ENCODE measurements around the gene PCSK4. TPM values are rescaled to one million over a fixed set of nuclear protein-coding genes. Genes with fewer than 3 reads are reported as not detected.

The PCSK4 gene
- total and polyA plus RNA-seq, 12 donors, result 0.38 to 3.9 (median 1.4) TPM

DNA sequence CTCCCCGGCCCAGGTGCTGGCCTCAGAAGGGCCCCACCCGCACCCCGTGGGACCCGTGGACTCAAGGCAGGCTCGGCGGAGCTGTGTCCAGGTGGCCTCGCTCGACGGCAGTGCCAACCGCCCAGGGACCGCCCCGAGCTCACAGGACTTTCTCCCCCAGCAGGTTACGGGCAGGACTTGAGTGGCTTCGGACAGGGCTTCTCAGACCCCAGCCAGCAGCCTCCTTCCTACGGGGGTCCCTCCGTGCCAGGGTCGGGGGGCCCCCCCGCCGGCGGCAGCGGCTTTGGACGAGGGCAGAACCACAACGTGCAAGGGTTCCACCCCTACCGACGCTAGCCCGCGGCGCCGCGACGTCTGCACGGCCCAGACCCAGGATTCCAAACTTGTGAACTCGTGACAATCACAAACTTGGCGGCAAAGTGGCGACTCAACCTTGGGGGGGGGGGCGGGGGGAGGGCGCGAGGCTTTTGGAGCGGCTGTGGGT is 55.5 kb downstream of the PCSK4 start:
- Histone ChIP-seq H3K27ac (no peak overlapping the region), H3K4me3 (no peak overlapping the region), H3K9me3 (no peaks in the 10 kb centered on the region), H3K27me3 (no peaks in the 10 kb centered on the region), H3K4me1 (peaks cover 4 to 26% (median 20%) of the 10 kb centered on the region in 9 donors), H3K36me3 (peaks cover 0 to 71% (median 48%) of the 10 kb centered on the region in 9 donors)
- TF ChIP-seq, protein P1, sequence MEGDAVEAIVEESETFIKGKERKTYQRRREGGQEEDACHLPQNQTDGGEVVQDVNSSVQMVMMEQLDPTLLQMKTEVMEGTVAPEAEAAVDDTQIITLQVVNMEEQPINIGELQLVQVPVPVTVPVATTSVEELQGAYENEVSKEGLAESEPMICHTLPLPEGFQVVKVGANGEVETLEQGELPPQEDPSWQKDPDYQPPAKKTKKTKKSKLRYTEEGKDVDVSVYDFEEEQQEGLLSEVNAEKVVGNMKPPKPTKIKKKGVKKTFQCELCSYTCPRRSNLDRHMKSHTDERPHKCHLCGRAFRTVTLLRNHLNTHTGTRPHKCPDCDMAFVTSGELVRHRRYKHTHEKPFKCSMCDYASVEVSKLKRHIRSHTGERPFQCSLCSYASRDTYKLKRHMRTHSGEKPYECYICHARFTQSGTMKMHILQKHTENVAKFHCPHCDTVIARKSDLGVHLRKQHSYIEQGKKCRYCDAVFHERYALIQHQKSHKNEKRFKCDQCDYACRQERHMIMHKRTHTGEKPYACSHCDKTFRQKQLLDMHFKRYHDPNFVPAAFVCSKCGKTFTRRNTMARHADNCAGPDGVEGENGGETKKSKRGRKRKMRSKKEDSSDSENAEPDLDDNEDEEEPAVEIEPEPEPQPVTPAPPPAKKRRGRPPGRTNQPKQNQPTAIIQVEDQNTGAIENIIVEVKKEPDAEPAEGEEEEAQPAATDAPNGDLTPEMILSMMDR (IDR thresholded peaks at IDR 0.05), result no peak
- WGBS, 2 donors, result 86 to 89% methylated on average over 39 of the region's 39 CpGs
- intact Hi-C loops (cut with DNase I), result loop anchor here in 1 of 10 donors (5.0 kb wide), 1 partner anchor 157 kb away; the partner anchor contains the start of gene FAM174C
- DNase-seq, result no peak
- no peak for ATAC-seq

DNA sequence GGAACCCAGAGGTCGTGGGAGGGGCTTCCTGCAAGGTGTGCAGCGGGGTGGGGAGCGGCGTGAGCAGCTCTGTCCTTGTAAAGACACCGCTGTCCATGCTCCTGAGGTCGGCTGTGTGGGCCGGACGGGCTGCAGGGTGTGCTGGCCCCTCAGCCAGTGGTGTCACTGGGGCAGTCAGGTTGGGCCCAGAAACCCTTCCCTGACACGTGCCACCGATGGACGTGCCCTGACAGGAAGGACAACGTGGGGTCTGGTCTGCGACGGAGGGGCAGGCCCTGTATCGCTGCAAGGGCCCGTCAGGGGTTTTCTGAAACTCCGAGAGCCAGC is 56.1 kb downstream of the PCSK4 start:
- Histone ChIP-seq H3K36me3 (peaks cover 0 to 73% (median 48%) of the 10 kb centered on the region in 9 donors), H3K27ac (no peak overlapping the region), H3K9me3 (no peaks in the 10 kb centered on the region), H3K4me1 (peaks cover 0 to 26% (median 19%) of the 10 kb centered on the region in 9 donors), H3K27me3 (no peaks in the 10 kb centered on the region), H3K4me3 (no peak overlapping the region)
- WGBS, 2 donors, result 91 to 92% methylated on average over 17 of the region's 17 CpGs
- TF ChIP-seq, protein P1 (IDR thresholded peaks at IDR 0.05), result no peak
- no peak for ATAC-seq
- no peak for DNase-seq
- intact Hi-C loops (cut with DNase I), result no loop called here

DNA sequence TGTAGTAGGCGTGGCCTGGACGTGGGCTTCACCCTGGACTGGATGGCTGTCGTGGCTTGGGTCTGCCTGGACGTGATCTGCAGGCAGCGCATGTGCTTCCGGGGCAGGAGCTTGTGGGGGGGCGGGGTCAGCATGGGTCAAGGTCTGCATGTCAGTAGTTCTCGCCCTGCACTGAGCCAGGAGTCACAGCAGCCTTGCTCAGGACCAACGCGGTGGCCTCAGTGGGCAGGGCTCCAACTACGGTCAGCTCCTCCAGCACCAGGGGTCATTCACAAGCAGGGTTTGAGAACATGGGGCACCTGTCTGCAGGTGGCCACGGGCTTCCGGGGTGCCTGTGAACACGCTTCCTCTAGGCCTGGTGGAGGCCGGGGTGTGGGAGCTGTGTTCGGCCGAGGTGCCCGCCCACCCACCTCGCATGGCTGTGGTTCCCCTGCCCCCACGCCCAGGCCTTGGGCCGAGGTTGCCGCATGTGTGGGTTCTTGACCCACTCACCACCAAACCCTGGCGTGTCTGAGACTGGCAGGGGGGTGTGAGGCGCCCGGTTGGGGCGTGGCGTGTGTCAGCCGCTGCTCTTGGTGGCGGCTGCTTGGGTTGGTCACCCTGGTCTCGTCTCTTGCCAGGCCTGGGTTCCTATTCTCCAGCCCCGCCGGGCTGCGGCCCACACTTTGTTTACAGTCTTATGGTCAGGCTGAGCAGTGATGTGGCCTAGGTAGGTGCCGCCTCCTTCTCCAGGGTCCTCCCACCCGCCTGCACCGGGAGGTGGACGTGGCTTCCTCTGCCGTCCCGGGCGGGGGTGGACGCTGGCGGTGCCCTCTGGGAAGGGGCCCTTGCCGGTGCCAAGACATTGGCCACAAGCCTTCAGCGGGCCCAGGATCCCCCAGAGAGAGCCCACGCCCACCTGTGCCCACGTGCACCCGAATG is 56.8 kb downstream of the PCSK4 start:
- WGBS, 2 donors, result 89% methylated on average over 42 to 47 of the region's 47 CpGs
- no peak for DNase-seq
- intact Hi-C loops (cut with DNase I), result no loop called here

DNA sequence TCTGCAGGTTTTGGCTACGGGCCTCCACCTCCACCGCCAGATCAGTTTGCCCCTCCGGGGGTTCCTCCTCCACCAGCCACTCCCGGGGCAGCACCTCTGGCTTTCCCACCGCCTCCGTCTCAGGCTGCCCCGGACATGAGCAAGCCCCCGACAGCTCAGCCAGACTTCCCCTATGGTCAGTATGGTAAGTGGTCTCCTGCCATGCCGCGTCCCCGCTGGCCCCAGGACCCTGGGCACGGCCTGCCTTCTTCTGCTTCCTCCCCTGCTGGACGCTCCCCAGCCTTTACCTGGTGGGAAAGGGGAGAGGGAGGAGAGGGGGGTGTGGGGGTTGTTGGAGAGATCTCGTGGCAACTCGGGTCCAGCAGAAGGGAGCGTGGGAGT is 57.7 kb downstream of the PCSK4 start:
- ATAC-seq (no peak), DNase-seq (no peak)
- Histone ChIP-seq H3K4me3 (no peak overlapping the region), H3K27ac (no peak overlapping the region), H3K27me3 (no peaks in the 10 kb centered on the region), H3K36me3 (peaks cover 0 to 88% (median 56%) of the 10 kb centered on the region in 9 donors), H3K4me1 (peaks cover under 1 to 23% (median 11%) of the 10 kb centered on the region in 9 donors), H3K9me3 (no peaks in the 10 kb centered on the region)
- intact Hi-C loops (cut with DNase I), result no loop called here
- TF ChIP-seq, protein P1 (IDR thresholded peaks at IDR 0.05), result no peak
- 92 to 93% methylated on average over 16 of the region's 16 CpGs for WGBS, 2 donors

More for the DNA sequence above, 56.8 kb downstream of the PCSK4 start:
- TF ChIP-seq, protein P1 (IDR thresholded peaks at IDR 0.05), result no peak
- Histone ChIP-seq H3K27ac (no peak overlapping the region), H3K4me1 (peaks cover 4 to 29% (median 16%) of the 10 kb centered on the region in 9 donors), H3K27me3 (no peaks in the 10 kb centered on the region), H3K4me3 (no peak overlapping the region), H3K9me3 (no peaks in the 10 kb centered on the region), H3K36me3 (peaks cover 0 to 79% (median 48%) of the 10 kb centered on the region in 9 donors)
- no peak for ATAC-seq
